Fibroblast of mammary gland (primary cell): Measurements from ENCODE around the gene SEMA6A.

Experiments
- DNase-seq: peaks from one replicate; pipeline ENCODE4 v3.0.0-alpha.2; 2010; ENCODE audit warnings: low read depth
- H3K4me3 ChIP-seq: 2 replicates; pipeline ENCODE4 v1.5.1; 2011; ENCODE audit warnings: low read depth, mild to moderate bottlenecking, low read length, moderate library complexity; ENCODE audit not compliant: control insufficient read depth
- CTCF ChIP-seq: conservative IDR thresholded peaks from 2 replicates; pipeline ENCODE4 v1.5.1; 2011; ENCODE audit warnings: low read depth, low read length, inconsistent platforms; ENCODE audit not compliant: control insufficient read depth, insufficient read depth

Gene SEMA6A

GRCh38 chr5:116459301-116459700 is 115.3 kb downstream of the SEMA6A start:
- TF ChIP-seq CTCF = no peak
- no peak overlapping the region for H3K4me3 ChIP-seq
- DNase-seq = no peak

GRCh38 chr5:116457062-116457461 is 117.6 kb downstream of the SEMA6A start:
- no peak for DNase-seq
- TF ChIP-seq CTCF = no peak
- no peak overlapping the region for H3K4me3 ChIP-seq

- no peak overlapping the region for H3K4me3 ChIP-seq
- peak; percentile 56 for DNase-seq
- TF ChIP-seq CTCF = no peak
Measured at GRCh38 chr5:116456036-116456435, 118.6 kb downstream of the SEMA6A start.

- TF ChIP-seq CTCF = no peak
- peak; percentile 47 for DNase-seq
- H3K4me3 ChIP-seq = no peak overlapping the region
Measured at GRCh38 chr5:116455061-116455460, 119.6 kb downstream of the SEMA6A start.

GRCh38 chr5:116454417-116454927 is 120.2 kb downstream of the SEMA6A start:
- peak; percentile 94 for DNase-seq
- no peak for TF ChIP-seq CTCF
- no peak overlapping the region for H3K4me3 ChIP-seq

- no peak overlapping the region for H3K4me3 ChIP-seq
- no peak for TF ChIP-seq CTCF
Measured at GRCh38 chr5:116453988-116454411, 120.6 kb downstream of the SEMA6A start.

GRCh38 chr5:116452774-116453368 is 121.8 kb downstream of the SEMA6A start:
- no peak overlapping the region for H3K4me3 ChIP-seq
- no peak for DNase-seq
- no peak for TF ChIP-seq CTCF

More at GRCh38 chr5:116453988-116454411, 120.6 kb downstream of the SEMA6A start:
- no peak for DNase-seq
